Endothelial cell of umbilical vein (primary cell): Measurements from ENCODE around the gene PHACTR1. TPM values are rescaled to one million over a fixed set of nuclear protein-coding genes. Genes with fewer than 3 reads are reported as not detected.

ENCODE experiments used
- BruUV-seq: library from RNA; stranded (reverse); fragments of 400-500 nt; replicated peaks from 2 replicates; lab custom pipeline; 2021; lab: Mats Ljungman, UMichigan
- CTCF ChIA-PET: fragments of 300-600, 350-600 bp; sonication (Branson Sonifier 250); formaldehyde crosslinking; loops from one replicate; lab custom pipeline; 2021; ENCODE audit warnings: antibody characterized with exemption, inconsistent platforms; lab: Charles Lee
- POLR2A ChIA-PET: fragments of 300-600, 350-600 bp; sonication (Branson Sonifier 250); formaldehyde crosslinking; loops from one replicate; lab custom pipeline; 2021; ENCODE audit warnings: antibody characterized with exemption, inconsistent platforms; lab: Charles Lee
- DNase-seq: peaks from one replicate; pipeline ENCODE4 v3.0.0-alpha.2; 2011; ENCODE audit warnings: low read depth, low spot score
- FAIRE-seq: peaks from 2 replicates; lab custom pipeline; 2011; peaks lifted over from hg19 to GRCh38; lab: Jason Lieb, UNC
- H2AFZ ChIP-seq: 2 replicates; pipeline ENCODE4 v1.6.0; 2012; ENCODE audit warnings: low read depth, low read length, control low read depth, inconsistent platforms
- H3K27ac ChIP-seq: 2 replicates; pipeline ENCODE4 v1.5.1; 2011; ENCODE audit warnings: low read depth, mild to moderate bottlenecking, control low read depth, low read length, moderate library complexity; ENCODE audit not compliant: insufficient read depth
- H3K27me3 ChIP-seq, 2 experiments: 2 replicates each; pipeline versions ENCODE4 v1.6.0 to v1.6.1; 2011; ENCODE audit warnings: low read length in 2 of 2, mixed read lengths in 1 of 2; ENCODE audit not compliant: control insufficient read depth in 2 of 2, insufficient read depth in 2 of 2
- H3K36me3 ChIP-seq, 2 experiments: 2 replicates in 1 of 2; 3 replicates in 1 of 2; pipeline ENCODE4 v1.5.1; 2011; ENCODE audit warnings: low read length in 2 of 2, mild to moderate bottlenecking in 1 of 2, moderate library complexity in 1 of 2; ENCODE audit not compliant: control insufficient read depth in 2 of 2, insufficient read depth in 2 of 2; ENCODE audit errors: extremely low read depth in 1 of 2
- H3K4me1 ChIP-seq: 3 replicates; pipeline ENCODE4 v1.5.1; 2011; ENCODE audit warnings: mild to moderate bottlenecking, low read length; ENCODE audit not compliant: control insufficient read depth, insufficient read depth; ENCODE audit errors: extremely low read depth
- H3K4me2 ChIP-seq: 2 replicates; pipeline ENCODE4 v1.6.1; 2011; ENCODE audit warnings: low read length, control low read depth, mixed read lengths; ENCODE audit not compliant: insufficient read depth
- H3K4me3 ChIP-seq, 3 experiments: fragments of 200-600 bp in 1 of 3; sonication (generic), shearing (Covaris generic) in 1 of 3; replicated peaks in 1 of 3; 2 replicates each; pipeline ENCODE4 v1.5.1; 2011 to 2016; ENCODE audit warnings: control low read depth in 3 of 3, low read length in 3 of 3, mild to moderate bottlenecking in 2 of 3, inconsistent platforms in 1 of 3, low read depth in 1 of 3, moderate library complexity in 1 of 3; ENCODE audit not compliant: insufficient read depth in 1 of 3
- H3K79me2 ChIP-seq: 2 replicates; pipeline ENCODE4 v1.6.0; 2012; ENCODE audit warnings: low read length, inconsistent platforms; ENCODE audit not compliant: control insufficient read depth, insufficient read depth
- H3K9ac ChIP-seq: replicated peaks from 2 replicates; pipeline ENCODE3; 2011; ENCODE audit warnings: low read length, control low read depth; ENCODE audit not compliant: insufficient read depth; ENCODE audit errors: extremely low read depth
- H3K9me1 ChIP-seq: replicated peaks from 3 replicates; pipeline ENCODE4 v1.6.0; 2011; ENCODE audit warnings: mild to moderate bottlenecking, low read length; ENCODE audit not compliant: control insufficient read depth, insufficient read depth; ENCODE audit errors: extremely low read depth
- H3K9me3 ChIP-seq: replicated peaks from 2 replicates; pipeline ENCODE4 v1.5.1; 2012; ENCODE audit warnings: low read length, inconsistent platforms; ENCODE audit not compliant: control insufficient read depth, insufficient read depth
- H4K20me1 ChIP-seq: replicated peaks from 2 replicates; pipeline ENCODE3; 2011; ENCODE audit warnings: mild to moderate bottlenecking, low read length; ENCODE audit not compliant: control insufficient read depth, insufficient read depth; ENCODE audit errors: extremely low read depth
- EZH2 ChIP-seq: IDR thresholded peaks from 2 replicates; pipeline ENCODE4 v1.6.1; 2012; ENCODE audit warnings: borderline replicate concordance, low read depth, mild to moderate bottlenecking, moderate library complexity, low read length, inconsistent platforms; ENCODE audit not compliant: severe bottlenecking
- FOS ChIP-seq: IDR thresholded peaks from 2 replicates; pipeline ENCODE4 v1.6.1; 2011; ENCODE audit warnings: mild to moderate bottlenecking, low read length, moderate library complexity, borderline replicate concordance; ENCODE audit not compliant: insufficient read depth
- GATA2 ChIP-seq: IDR thresholded peaks from 2 replicates; pipeline ENCODE4 v1.7.0; 2011; ENCODE audit warnings: low read depth, mild to moderate bottlenecking, moderate library complexity, mixed read lengths, low read length; ENCODE audit not compliant: insufficient read length, insufficient read depth
- JUN ChIP-seq: IDR thresholded peaks from 2 replicates; pipeline ENCODE4 v1.6.1; 2011; ENCODE audit warnings: borderline replicate concordance, low read depth; ENCODE audit not compliant: insufficient read length, insufficient read depth
- MYC ChIP-seq: IDR thresholded peaks from one replicate; pipeline ENCODE4 v1.6.1; 2011; ENCODE audit warnings: mild to moderate bottlenecking, low read depth, low read length
- POLR2A ChIP-seq: IDR thresholded peaks from 2 replicates; pipeline ENCODE4 v1.6.1; 2012; ENCODE audit warnings: low read depth, mild to moderate bottlenecking, control low read depth, low read length
- POLR2AphosphoS5 ChIP-seq: IDR thresholded peaks from 2 replicates; pipeline ENCODE4 v1.6.1; 2012; ENCODE audit warnings: low read depth, mild to moderate bottlenecking, control low read depth, low read length, moderate library complexity; ENCODE audit not compliant: insufficient read depth
- dilution Hi-C: fragments of 300-500 bp; cut with MboI; formaldehyde crosslinking; loops from one replicate; pipeline ENCODE4 v1.15.0; 2019; ENCODE audit warnings: low sequenced_read_pairs; ENCODE audit not compliant: extremely low pct_ligation_motif_present
- intact Hi-C: fragments of 100-400 bp; cut with micrococcal nuclease; formaldehyde crosslinking; loops from one replicate; pipeline ENCODE4 v1.10.0; 2022
- polyA plus RNA-seq, 4 experiments: library from polyadenylated mRNA; depleted of rRNA in 3 of 4; stranded (reverse) in 3 of 4; unstranded in 1 of 4; fragments of >200 nt; gene quantifications; 2 replicates each; pipeline versions ENCODE4 v1.2.1 to v1.2.3, GENCODE V29; 2011 to 2012; ENCODE audit warnings: missing spikeins in 1 of 4
- total RNA-seq: library from RNA; stranded (reverse); gene quantifications from 2 replicates; pipeline ENCODE4 v1.2.3, GENCODE V29; 2021
- TF ChIP-seq, protein P1 (sequence below): IDR thresholded peaks from 2 replicates; pipeline ENCODE4 v1.6.1; 2011; ENCODE audit not compliant: insufficient read depth, insufficient read length
- TF ChIP-seq, protein P2 (sequence below), 2 donors: IDR thresholded peaks; 1 replicate in 1 of 2; 2 replicates in 1 of 2; pipeline ENCODE4 v1.5.1; 2011; ENCODE audit warnings: low read length in 2 of 2, mild to moderate bottlenecking in 2 of 2, moderate library complexity in 2 of 2, control low read depth in 1 of 2, inconsistent platforms in 1 of 2, low read depth in 1 of 2; ENCODE audit not compliant: insufficient read depth in 1 of 2; ENCODE audit errors: extremely low read depth in 1 of 2

The PHACTR1 gene
- total and polyA plus RNA-seq, 2 donors (not counting 3 experiments of a cell fraction or from before 2014, with no cell fraction given) = 2.4 to 23.2 TPM

DNA sequence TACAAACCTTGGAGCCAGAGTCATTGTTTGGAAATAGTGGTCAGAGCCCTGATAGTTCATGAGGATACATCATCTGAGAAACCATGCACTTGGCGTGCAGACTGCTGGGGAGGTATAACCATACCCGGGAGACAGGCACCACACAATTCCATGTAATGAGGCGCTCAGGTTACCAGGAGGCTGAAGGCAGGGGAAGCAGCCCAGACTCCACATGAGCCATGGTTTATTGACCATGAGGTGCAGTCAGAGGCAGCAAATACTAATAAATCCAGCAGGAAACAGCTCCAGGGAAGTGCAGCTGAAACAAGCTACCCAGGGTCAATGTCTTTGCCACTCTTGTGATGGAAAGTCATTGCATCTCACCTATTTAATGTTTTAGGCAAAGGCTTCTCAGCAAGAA, 455.7 kb downstream of the PHACTR1 start:
- no TSS peak for BruUV-seq
- H3K9me1 ChIP-seq = no peaks in the 10 kb centered on the region
- intact Hi-C loops = no loop called here

DNA sequence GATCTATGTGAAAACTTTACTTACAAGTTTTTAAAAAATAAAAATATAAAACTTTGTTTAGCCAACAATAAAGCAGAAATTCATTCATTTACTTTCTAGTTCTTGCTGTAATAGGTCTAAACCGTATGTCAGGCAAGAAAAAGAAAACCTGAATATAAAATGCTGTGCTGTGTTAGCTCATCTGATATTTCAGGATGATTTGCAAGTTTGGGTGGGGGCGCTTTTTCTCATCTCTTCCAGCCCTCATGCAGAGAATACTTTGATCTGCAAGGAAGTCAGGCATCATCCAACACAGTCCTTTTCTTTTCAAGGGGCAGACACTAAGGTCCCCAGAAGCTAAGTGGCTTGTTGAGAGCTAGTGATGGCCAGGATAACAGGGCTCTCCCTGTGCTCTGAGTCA, 458.5 kb downstream of the PHACTR1 start:
- no TSS peak for BruUV-seq
- TF ChIP-seq, protein P1, sequence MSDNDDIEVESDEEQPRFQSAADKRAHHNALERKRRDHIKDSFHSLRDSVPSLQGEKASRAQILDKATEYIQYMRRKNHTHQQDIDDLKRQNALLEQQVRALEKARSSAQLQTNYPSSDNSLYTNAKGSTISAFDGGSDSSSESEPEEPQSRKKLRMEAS = no peak
- TF ChIP-seq MYC (no peak), JUN (no peak), GATA2 (no peak), EZH2 (no peak), POLR2AphosphoS5 (no peak), FOS (no peak), POLR2A (no peak)
- TF ChIP-seq, protein P2, sequence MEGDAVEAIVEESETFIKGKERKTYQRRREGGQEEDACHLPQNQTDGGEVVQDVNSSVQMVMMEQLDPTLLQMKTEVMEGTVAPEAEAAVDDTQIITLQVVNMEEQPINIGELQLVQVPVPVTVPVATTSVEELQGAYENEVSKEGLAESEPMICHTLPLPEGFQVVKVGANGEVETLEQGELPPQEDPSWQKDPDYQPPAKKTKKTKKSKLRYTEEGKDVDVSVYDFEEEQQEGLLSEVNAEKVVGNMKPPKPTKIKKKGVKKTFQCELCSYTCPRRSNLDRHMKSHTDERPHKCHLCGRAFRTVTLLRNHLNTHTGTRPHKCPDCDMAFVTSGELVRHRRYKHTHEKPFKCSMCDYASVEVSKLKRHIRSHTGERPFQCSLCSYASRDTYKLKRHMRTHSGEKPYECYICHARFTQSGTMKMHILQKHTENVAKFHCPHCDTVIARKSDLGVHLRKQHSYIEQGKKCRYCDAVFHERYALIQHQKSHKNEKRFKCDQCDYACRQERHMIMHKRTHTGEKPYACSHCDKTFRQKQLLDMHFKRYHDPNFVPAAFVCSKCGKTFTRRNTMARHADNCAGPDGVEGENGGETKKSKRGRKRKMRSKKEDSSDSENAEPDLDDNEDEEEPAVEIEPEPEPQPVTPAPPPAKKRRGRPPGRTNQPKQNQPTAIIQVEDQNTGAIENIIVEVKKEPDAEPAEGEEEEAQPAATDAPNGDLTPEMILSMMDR (IDR thresholded peaks at IDR 0.05; ENCODE audit: extremely low read depth in 1 of 2, insufficient read depth in 1 of 2, low read depth in 1 of 2, low read length in 2 of 2) = no peak
- no peak overlapping the region for H2AFZ ChIP-seq
- H3K4me2 ChIP-seq = no peak overlapping the region
- no peak for FAIRE-seq
- H4K20me1 ChIP-seq = no peaks in the 10 kb centered on the region
- no peak overlapping the region for H3K27ac ChIP-seq
- no peaks in the 10 kb centered on the region for H3K36me3 ChIP-seq
- no peaks in the 10 kb centered on the region for H3K27me3 ChIP-seq
- DNase-seq = no peak
- no peaks in the 10 kb centered on the region for H3K9me1 ChIP-seq
- intact Hi-C loops = no loop called here
- no peaks in the 10 kb centered on the region for H3K79me2 ChIP-seq
- H3K4me3 ChIP-seq = no peak overlapping the region
- no peak overlapping the region for H3K9ac ChIP-seq
- dilution Hi-C loops = no loop called here
- no peaks in the 10 kb centered on the region for H3K9me3 ChIP-seq
- H3K4me1 ChIP-seq = no peaks in the 10 kb centered on the region
- POLR2A ChIA-PET = interaction anchor here (0.7 kb wide), 1 partner anchor 176 kb away, joined by 3 read pairs; no protein-coding TSS in a partner anchor
- CTCF ChIA-PET = interaction anchor here (0.6 kb wide), 1 partner anchor 264 kb away, joined by 3 read pairs; no protein-coding TSS in a partner anchor

More for the DNA sequence above, 455.7 kb downstream of the PHACTR1 start:
- DNase-seq = no peak
- H4K20me1 ChIP-seq = no peaks in the 10 kb centered on the region
- H3K4me2 ChIP-seq = no peak overlapping the region
- no peak overlapping the region for H3K27ac ChIP-seq
- no peak overlapping the region for H2AFZ ChIP-seq
- no peak overlapping the region for H3K9ac ChIP-seq
- POLR2A ChIA-PET = no interaction called here
- CTCF ChIA-PET = no interaction called here
- no peaks in the 10 kb centered on the region for H3K9me3 ChIP-seq
- no peaks in the 10 kb centered on the region for H3K4me1 ChIP-seq
- dilution Hi-C loops = no loop called here
- TF ChIP-seq POLR2A (no peak), JUN (no peak), GATA2 (no peak), POLR2AphosphoS5 (no peak), EZH2 (no peak)
- no peaks in the 10 kb centered on the region for H3K27me3 ChIP-seq
- no peak overlapping the region for H3K4me3 ChIP-seq
- FAIRE-seq = no peak
- H3K36me3 ChIP-seq = no peaks in the 10 kb centered on the region
- no peaks in the 10 kb centered on the region for H3K79me2 ChIP-seq
